Keratinocyte (primary cell): ENCODE data around the gene TNS3.

Experiments used
- EZH2 ChIP-seq: IDR thresholded peaks from one replicate; pipeline ENCODE4 v1.6.1; 2012; ENCODE audit warnings: inconsistent platforms, mild to moderate bottlenecking, low read length, moderate library complexity
- TF ChIP-seq, protein P1 (sequence below), 3 experiments: IDR thresholded peaks in 1 of 3; conservative IDR thresholded peaks in 1 of 3; optimal IDR thresholded peaks in 1 of 3; 2 replicates in 2 of 3; 3 replicates in 1 of 3; pipeline versions ENCODE3 to v1.5.1; 2011; ENCODE audit warnings: low read length in 3 of 3, mild to moderate bottlenecking in 3 of 3, moderate library complexity in 2 of 3, control low read depth in 1 of 3, inconsistent platforms in 1 of 3; ENCODE audit not compliant: insufficient read depth in 2 of 3; ENCODE audit errors: extremely low read depth in 1 of 3

DNA sequence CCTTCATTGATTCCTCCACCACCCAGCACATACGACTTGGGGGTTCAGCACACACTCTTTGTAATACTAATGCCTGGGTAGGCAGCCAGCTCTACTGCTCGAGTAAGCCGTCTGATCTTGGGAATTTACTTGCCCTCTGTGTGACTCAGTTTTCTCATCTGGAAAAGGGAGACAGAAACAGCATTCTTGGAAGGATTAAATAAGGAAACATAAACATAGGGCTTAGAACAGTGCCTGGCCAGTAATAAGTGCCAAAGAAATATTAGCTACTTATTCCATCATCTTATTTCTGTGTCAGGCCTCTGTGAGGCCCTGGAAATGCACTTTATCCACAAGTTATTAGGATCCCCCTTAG, 130.1 kb downstream of the TNS3 start:
- TF ChIP-seq, protein P1, sequence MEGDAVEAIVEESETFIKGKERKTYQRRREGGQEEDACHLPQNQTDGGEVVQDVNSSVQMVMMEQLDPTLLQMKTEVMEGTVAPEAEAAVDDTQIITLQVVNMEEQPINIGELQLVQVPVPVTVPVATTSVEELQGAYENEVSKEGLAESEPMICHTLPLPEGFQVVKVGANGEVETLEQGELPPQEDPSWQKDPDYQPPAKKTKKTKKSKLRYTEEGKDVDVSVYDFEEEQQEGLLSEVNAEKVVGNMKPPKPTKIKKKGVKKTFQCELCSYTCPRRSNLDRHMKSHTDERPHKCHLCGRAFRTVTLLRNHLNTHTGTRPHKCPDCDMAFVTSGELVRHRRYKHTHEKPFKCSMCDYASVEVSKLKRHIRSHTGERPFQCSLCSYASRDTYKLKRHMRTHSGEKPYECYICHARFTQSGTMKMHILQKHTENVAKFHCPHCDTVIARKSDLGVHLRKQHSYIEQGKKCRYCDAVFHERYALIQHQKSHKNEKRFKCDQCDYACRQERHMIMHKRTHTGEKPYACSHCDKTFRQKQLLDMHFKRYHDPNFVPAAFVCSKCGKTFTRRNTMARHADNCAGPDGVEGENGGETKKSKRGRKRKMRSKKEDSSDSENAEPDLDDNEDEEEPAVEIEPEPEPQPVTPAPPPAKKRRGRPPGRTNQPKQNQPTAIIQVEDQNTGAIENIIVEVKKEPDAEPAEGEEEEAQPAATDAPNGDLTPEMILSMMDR (optimal IDR thresholded peaks at IDR 0.05 in 1 of 3, IDR thresholded peaks at IDR 0.05 in 1 of 3, conservative IDR thresholded peaks at IDR 0.05 in 1 of 3; ENCODE audit: extremely low read depth in 1 of 3, insufficient read depth in 2 of 3, low read length in 3 of 3), result no peak
- TF ChIP-seq EZH2, result no peak
